Nephron progenitor cell (in vitro differentiated cells): Measurements from ENCODE around the gene LAMC3.

Experiments used
- DNase-seq: peaks from one replicate; pipeline ENCODE4 v3.0.0; 2021
- H3K27ac Mint-ChIP-seq: 2 replicates; pipeline ENCODE4 v1.8.0; 2021; ENCODE audit warnings: mild to moderate bottlenecking, moderate library complexity, mixed read lengths
- H3K27me3 Mint-ChIP-seq: 2 replicates; pipeline ENCODE4 v1.8.0; 2021; ENCODE audit warnings: mild to moderate bottlenecking, low read depth, mixed read lengths; ENCODE audit not compliant: poor library complexity
- H3K36me3 Mint-ChIP-seq: 2 replicates; pipeline ENCODE4 v1.8.0; 2021; ENCODE audit warnings: low read depth, mixed read lengths
- H3K4me1 Mint-ChIP-seq: 2 replicates; pipeline ENCODE4 v1.8.0; 2021; ENCODE audit warnings: mixed read lengths
- H3K4me3 Mint-ChIP-seq: 2 replicates; pipeline ENCODE4 v1.8.0; 2021; ENCODE audit warnings: mild to moderate bottlenecking, moderate library complexity, mixed read lengths
- H3K9me3 Mint-ChIP-seq: 2 replicates; pipeline ENCODE4 v1.8.0; 2021; ENCODE audit warnings: mild to moderate bottlenecking, moderate library complexity, mixed read lengths
- TF ChIP-seq, protein P1 (sequence below): fragments of 200-600 bp; sonication (generic); IDR thresholded peaks from 2 replicates; pipeline ENCODE4 v1.5.0; 2021; ENCODE audit warnings: antibody characterized with exemption

The LAMC3 gene

DNA sequence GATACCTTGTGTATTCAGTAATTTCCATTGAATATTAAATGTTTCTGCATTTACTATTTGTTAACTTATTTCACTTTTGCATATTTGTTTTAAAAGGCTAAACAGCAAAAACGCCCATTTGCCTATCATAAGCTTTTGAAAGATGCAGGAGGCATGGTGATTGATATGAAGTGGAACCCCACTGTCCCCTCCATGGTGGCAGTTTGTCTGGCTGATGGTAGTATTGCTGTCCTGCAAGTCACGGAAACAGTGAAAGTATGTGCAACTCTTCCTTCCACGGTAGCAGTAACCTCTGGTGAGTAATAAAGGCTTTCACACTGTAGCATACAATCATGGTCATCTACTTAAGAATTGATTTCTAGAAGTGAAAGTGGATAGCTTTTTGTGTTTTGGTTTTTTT lies 120.2 kb downstream of the LAMC3 start:
- no peaks in the 10 kb centered on the region for H3K27me3 Mint-ChIP-seq
- no peak overlapping the region for H3K27ac Mint-ChIP-seq
- TF ChIP-seq, protein P1, sequence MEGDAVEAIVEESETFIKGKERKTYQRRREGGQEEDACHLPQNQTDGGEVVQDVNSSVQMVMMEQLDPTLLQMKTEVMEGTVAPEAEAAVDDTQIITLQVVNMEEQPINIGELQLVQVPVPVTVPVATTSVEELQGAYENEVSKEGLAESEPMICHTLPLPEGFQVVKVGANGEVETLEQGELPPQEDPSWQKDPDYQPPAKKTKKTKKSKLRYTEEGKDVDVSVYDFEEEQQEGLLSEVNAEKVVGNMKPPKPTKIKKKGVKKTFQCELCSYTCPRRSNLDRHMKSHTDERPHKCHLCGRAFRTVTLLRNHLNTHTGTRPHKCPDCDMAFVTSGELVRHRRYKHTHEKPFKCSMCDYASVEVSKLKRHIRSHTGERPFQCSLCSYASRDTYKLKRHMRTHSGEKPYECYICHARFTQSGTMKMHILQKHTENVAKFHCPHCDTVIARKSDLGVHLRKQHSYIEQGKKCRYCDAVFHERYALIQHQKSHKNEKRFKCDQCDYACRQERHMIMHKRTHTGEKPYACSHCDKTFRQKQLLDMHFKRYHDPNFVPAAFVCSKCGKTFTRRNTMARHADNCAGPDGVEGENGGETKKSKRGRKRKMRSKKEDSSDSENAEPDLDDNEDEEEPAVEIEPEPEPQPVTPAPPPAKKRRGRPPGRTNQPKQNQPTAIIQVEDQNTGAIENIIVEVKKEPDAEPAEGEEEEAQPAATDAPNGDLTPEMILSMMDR, result no peak
- no peaks in the 10 kb centered on the region for H3K9me3 Mint-ChIP-seq
- H3K36me3 Mint-ChIP-seq, result peaks cover 54% of the 10 kb centered on the region
- no peak overlapping the region for H3K4me3 Mint-ChIP-seq
- no peak for DNase-seq
- peaks cover 26% of the 10 kb centered on the region for H3K4me1 Mint-ChIP-seq

DNA sequence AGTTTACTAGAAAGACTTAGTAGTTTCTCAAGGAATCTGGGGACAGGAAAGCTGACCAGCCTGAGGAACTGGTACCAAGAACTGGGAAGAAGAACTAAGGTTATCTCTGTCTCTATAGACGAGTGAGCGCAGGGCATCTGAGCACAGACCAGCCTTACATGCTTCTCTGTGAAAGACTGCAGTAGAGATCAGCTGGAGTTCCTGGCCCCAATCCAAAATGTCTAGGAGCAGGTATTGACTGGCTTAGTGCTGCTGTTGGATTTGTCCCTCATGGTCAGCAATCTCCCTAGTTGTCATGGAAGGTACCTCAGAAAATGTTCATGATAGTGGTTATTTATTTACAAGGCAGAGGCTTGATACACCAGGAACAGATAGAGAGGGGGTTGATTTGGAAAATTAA lies 129.7 kb downstream of the LAMC3 start:
- H3K27ac Mint-ChIP-seq, result no peak overlapping the region
- no peak overlapping the region for H3K4me3 Mint-ChIP-seq
- no peaks in the 10 kb centered on the region for H3K27me3 Mint-ChIP-seq
- no peaks in the 10 kb centered on the region for H3K4me1 Mint-ChIP-seq
- no peaks in the 10 kb centered on the region for H3K9me3 Mint-ChIP-seq
- TF ChIP-seq, protein P1, result no peak
- no peak for DNase-seq
- H3K36me3 Mint-ChIP-seq, result peaks cover 67% of the 10 kb centered on the region

DNA sequence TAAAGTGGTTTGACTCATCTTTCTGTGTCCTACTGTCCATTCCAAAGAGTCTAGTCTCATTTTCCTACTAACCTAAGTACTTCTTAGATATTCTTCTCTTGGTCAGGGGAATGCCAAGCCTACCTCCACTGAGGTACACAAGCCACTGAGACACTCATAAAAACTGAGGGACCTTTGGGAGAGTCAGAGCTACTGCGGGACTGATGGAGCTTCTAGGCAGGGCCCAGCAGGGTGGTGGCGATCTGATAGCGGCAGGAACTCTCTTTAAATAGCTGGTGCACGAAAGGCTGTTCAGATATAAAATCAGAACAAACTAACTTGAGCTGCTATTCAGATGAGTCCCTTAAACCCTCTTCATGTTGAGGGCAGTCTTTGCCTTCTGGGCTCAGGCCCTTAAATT lies 131.1 kb downstream of the LAMC3 start:
- TF ChIP-seq, protein P1, result no peak
- H3K4me1 Mint-ChIP-seq, result no peaks in the 10 kb centered on the region
- no peaks in the 10 kb centered on the region for H3K9me3 Mint-ChIP-seq
- H3K27ac Mint-ChIP-seq, result no peak overlapping the region
- no peaks in the 10 kb centered on the region for H3K27me3 Mint-ChIP-seq
- no peak for DNase-seq
- H3K36me3 Mint-ChIP-seq, result peaks cover 68% of the 10 kb centered on the region
- no peak overlapping the region for H3K4me3 Mint-ChIP-seq

DNA sequence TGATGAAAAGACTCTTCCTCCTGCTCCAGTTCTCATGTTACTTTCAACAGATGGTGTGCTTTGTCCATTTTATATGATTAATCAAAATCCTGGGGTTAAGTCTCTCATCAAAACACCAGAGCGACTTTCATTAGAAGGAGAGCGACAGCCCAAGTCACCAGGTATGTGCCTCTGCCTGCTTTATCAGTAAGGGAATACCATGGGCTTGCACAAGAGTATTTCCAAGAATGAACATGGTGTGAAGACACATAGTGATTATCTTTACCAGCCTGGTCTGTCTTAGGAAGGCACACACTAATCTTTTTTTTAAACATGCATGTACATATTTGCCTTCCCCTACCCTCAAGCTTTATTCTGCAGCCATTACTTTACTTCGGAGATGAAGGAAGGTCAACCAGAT lies 131.6 kb downstream of the LAMC3 start:
- Mint-ChIP-seq H3K27me3 (no peaks in the 10 kb centered on the region), H3K4me1 (no peaks in the 10 kb centered on the region), H3K36me3 (peaks cover 69% of the 10 kb centered on the region), H3K4me3 (no peak overlapping the region), H3K27ac (no peak overlapping the region), H3K9me3 (no peaks in the 10 kb centered on the region)
- no peak for DNase-seq
- TF ChIP-seq, protein P1, result no peak

DNA sequence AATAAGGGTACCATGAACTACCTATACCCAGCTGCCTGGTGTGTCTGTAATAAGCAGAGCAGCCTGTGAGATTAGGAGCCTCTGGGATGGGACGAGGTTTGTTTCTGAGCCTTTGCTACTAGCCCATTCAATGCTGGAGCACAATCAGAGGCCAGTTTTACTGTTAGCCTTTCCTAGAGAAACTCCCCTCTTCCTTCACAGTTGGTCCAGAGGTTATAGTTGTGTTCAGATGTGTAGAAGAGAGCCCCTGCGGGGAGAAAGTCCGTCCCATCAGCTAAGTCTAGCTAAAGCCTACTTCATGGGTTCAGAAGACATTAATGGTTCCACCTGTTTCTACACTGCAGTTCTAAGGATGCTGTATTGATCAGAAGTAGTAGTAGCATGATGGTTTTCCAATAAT lies 133.2 kb downstream of the LAMC3 start:
- Mint-ChIP-seq H3K4me3 (no peak overlapping the region), H3K27ac (no peak overlapping the region), H3K36me3 (peaks cover 71% of the 10 kb centered on the region), H3K27me3 (no peaks in the 10 kb centered on the region), H3K4me1 (no peaks in the 10 kb centered on the region), H3K9me3 (no peaks in the 10 kb centered on the region)
- TF ChIP-seq, protein P1, result no peak
- no peak for DNase-seq
